Body of pancreas (tissue), 4 donors: ENCODE results near the gene ZSWIM1.

Source experiments
- POLR2A ChIP-seq, 3 donors: fragments of 450-650 bp; IDR thresholded peaks; one replicate each; pipeline ENCODE4 v1.6.1; 2016; ENCODE audit warnings: antibody characterized with exemption in 3 of 3, mild to moderate bottlenecking in 2 of 3
- TF ChIP-seq, protein P1 (sequence below), 7 experiments: fragments of 450-650 bp in 4 of 7; fragments of 200-600 bp in 3 of 7; sonication (generic) in 3 of 7; IDR thresholded peaks; one replicate each; pipeline ENCODE4 v1.5.1; 2016 to 2019; ENCODE audit warnings: antibody characterized with exemption in 7 of 7

GRCh38 chr20:45848421-45848820 lies 32.6 kb upstream of the ZSWIM1 start:
- TF ChIP-seq, protein P1, sequence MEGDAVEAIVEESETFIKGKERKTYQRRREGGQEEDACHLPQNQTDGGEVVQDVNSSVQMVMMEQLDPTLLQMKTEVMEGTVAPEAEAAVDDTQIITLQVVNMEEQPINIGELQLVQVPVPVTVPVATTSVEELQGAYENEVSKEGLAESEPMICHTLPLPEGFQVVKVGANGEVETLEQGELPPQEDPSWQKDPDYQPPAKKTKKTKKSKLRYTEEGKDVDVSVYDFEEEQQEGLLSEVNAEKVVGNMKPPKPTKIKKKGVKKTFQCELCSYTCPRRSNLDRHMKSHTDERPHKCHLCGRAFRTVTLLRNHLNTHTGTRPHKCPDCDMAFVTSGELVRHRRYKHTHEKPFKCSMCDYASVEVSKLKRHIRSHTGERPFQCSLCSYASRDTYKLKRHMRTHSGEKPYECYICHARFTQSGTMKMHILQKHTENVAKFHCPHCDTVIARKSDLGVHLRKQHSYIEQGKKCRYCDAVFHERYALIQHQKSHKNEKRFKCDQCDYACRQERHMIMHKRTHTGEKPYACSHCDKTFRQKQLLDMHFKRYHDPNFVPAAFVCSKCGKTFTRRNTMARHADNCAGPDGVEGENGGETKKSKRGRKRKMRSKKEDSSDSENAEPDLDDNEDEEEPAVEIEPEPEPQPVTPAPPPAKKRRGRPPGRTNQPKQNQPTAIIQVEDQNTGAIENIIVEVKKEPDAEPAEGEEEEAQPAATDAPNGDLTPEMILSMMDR (IDR thresholded peaks at IDR 0.05): no peak
- no peak for TF ChIP-seq POLR2A (IDR thresholded peaks at IDR 0.05)
